ENCODE results near the gene SUFU. TPM values are rescaled to one million over a fixed set of nuclear protein-coding genes. Genes with fewer than 3 reads are reported as not detected.

Gene SUFU
- total RNA-seq, 2 experiments from 2014 or later: 8.5 to 8.8 TPM

GRCh38 chr10:102675666-102676533 is 172.1 kb downstream of the SUFU start:
- Mint-ChIP-seq H3K27me3 (no peaks in the 10 kb centered on the region), H3K4me1 (ENCODE audit: low read depth) (peaks cover 46% of the 10 kb centered on the region), H3K27ac (no peak overlapping the region), H3K9me3 (no peaks in the 10 kb centered on the region), H3K4me3 (no peak overlapping the region), H3K36me3 (ENCODE audit: low read depth) (no peaks in the 10 kb centered on the region)
- ATAC-seq (no peak), DNase-seq (peak; percentile 29)
- ChIA-PET POLR2A (interaction anchor here (0.6 to 4.1 kb wide), 11 partner anchors 9 to 430 kb away, joined by 3 to 25 read pairs (median 5); partner anchors contain the start of genes ARL3, GBF1, SFXN2 and TRIM8), CTCF (interaction anchor here (0.6 to 4.6 kb wide), 13 partner anchors 8 to 129 kb away, joined by 3 to 22 read pairs (median 4); partner anchors contain the start of genes ARL3, SFXN2 and TRIM8)
- no peak for TF ChIP-seq CTCF (IDR thresholded peaks at IDR 0.05)
- intact Hi-C loops (cut with micrococcal nuclease): loop anchor here (5.0 kb wide), 1 partner anchor 36 kb away; the partner anchor contains the start of genes ARL3 and SFXN2

DNA sequence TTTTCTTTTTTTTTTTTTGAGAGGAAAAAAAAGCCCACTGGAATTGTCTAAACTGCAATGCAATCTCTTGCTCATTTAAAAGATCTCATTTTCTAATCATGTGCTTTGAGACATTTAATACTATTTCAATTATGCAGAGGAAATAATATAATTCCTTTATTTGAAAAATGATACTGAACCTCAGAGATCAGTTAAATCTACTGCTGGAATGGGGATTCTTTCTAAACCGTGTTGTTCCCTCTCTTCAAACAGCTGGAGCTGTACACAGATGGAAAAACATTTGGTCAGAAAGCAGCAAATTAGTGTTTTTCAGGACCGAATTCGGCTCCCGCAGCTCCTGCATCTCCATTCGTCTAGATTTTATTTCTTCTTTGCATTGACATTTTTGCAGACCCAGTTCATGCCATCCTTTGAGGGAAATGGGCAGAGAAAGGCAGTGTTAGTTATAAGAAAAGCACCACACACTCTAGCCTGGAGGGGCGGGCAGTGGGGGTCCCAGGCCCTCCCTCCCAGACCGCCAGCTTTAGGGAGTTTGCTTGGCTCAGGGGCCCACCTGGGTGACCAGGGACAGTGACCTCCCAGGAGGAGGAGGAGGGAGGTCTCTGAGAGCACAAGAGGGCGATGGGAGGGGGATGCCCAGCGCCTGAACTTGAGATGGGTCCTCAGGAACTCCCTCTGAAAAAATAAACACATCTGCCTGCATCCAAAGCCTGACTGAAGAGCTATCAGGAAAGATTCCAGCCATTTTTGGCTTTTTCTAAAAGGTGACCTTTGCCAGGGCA is 173.0 kb downstream of the SUFU start:
- TF ChIP-seq CTCF (IDR thresholded peaks at IDR 0.05): no peak
- no peak for DNase-seq
- no peak for ATAC-seq
- H3K9me3 Mint-ChIP-seq: no peaks in the 10 kb centered on the region
- intact Hi-C loops (cut with micrococcal nuclease): loop anchor here (5.0 kb wide), 1 partner anchor 36 kb away; the partner anchor contains the start of genes ARL3 and SFXN2
- H3K4me1 Mint-ChIP-seq (ENCODE audit: low read depth): peaks cover 51% of the 10 kb centered on the region
- no peak overlapping the region for H3K4me3 Mint-ChIP-seq
- no peak overlapping the region for H3K27ac Mint-ChIP-seq
- CTCF ChIA-PET: interaction anchor here (0.6 to 4.6 kb wide), 8 partner anchors 8 to 128 kb away, joined by 3 to 22 read pairs (median 5); partner anchors contain the start of genes ARL3, SFXN2 and TRIM8
- H3K36me3 Mint-ChIP-seq (ENCODE audit: low read depth): no peaks in the 10 kb centered on the region
- H3K27me3 Mint-ChIP-seq: no peaks in the 10 kb centered on the region
- POLR2A ChIA-PET: interaction anchor here (0.6 to 4.1 kb wide), 6 partner anchors 8 to 38 kb away, joined by 3 to 25 read pairs (median 5); partner anchors contain the start of genes ARL3, SFXN2 and TRIM8

- CTCF ChIA-PET: interaction anchor here (0.6 to 4.6 kb wide), 5 partner anchors 9 to 36 kb away, joined by 3 to 20 read pairs (median 3); partner anchors contain the start of genes ARL3 and SFXN2
- H3K4me1 Mint-ChIP-seq (ENCODE audit: low read depth): peaks cover 59% of the 10 kb centered on the region
- DNase-seq (no peak), ATAC-seq (no peak)
- H3K27ac Mint-ChIP-seq: no peak overlapping the region
- no peak overlapping the region for H3K4me3 Mint-ChIP-seq
- intact Hi-C loops (cut with micrococcal nuclease): loop anchor here (5.0 kb wide), 1 partner anchor 35 kb away; the partner anchor contains the start of genes ARL3 and SFXN2
- no peaks in the 10 kb centered on the region for H3K9me3 Mint-ChIP-seq
- H3K36me3 Mint-ChIP-seq (ENCODE audit: low read depth): peaks cover 5% of the 10 kb centered on the region
- H3K27me3 Mint-ChIP-seq: no peaks in the 10 kb centered on the region
- no peak for TF ChIP-seq CTCF (IDR thresholded peaks at IDR 0.05)
- POLR2A ChIA-PET: interaction anchor here (0.6 to 2.3 kb wide), 3 partner anchors 9 to 36 kb away, joined by 3 to 5 read pairs (median 3); no protein-coding TSS in a partner anchor
These were observed 173.7 kb downstream of the SUFU start for GRCh38 chr10:102677331-102678067.

DNA sequence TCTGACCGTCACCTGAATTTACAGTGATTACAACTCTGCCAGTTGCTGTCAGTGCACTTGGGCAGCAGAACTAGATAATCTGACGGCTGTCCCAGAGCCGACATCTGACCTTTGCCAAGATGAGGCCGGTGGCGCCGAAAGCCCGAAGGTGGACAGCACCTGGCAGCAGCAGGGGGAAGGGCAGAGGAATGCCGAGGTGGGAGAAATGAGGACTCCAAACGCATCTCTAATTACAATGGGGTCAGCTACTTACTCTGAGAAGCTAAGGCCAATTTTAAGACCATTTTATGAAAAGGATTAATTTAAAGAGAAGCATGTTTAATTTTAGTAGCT is 174.3 kb downstream of the SUFU start:
- Mint-ChIP-seq H3K4me1 (ENCODE audit: low read depth) (peaks cover 55% of the 10 kb centered on the region), H3K27me3 (no peaks in the 10 kb centered on the region), H3K9me3 (no peaks in the 10 kb centered on the region), H3K36me3 (ENCODE audit: low read depth) (peaks cover 5% of the 10 kb centered on the region), H3K27ac (no peak overlapping the region), H3K4me3 (no peak overlapping the region)
- DNase-seq: no peak
- POLR2A ChIA-PET: no interaction called here
- CTCF ChIA-PET: interaction anchor here (0.6 to 3.5 kb wide), 4 partner anchors 9 to 36 kb away, joined by 3 to 17 read pairs (median 3); partner anchors contain the start of genes ARL3 and SFXN2
- intact Hi-C loops (cut with micrococcal nuclease): loop anchor here (5.0 kb wide), 1 partner anchor 34 kb away; the partner anchor contains the start of genes ARL3 and SFXN2
- ATAC-seq: no peak
- TF ChIP-seq CTCF (IDR thresholded peaks at IDR 0.05): no peak

All from activated CD8-positive, alpha-beta T cell treated with anti-CD3 and anti-CD28 coated beads for 36 hours (primary cell).